ENCODE results near the gene BTBD1.

Gene BTBD1

GRCh38 chr15:82985688-82986441 is 81.2 kb downstream of the BTBD1 start, which contains the start of gene RAMAC:
RAMAC (plus strand) TSS chr15:82986210; CDS start chr15:82989019, 2,809 bp downstream.
- DNase-seq = peak; percentile 93

GRCh38 chr15:82980981-82981380 is 86.1 kb downstream of the BTBD1 start:
- DNase-seq = no peak

DNA sequence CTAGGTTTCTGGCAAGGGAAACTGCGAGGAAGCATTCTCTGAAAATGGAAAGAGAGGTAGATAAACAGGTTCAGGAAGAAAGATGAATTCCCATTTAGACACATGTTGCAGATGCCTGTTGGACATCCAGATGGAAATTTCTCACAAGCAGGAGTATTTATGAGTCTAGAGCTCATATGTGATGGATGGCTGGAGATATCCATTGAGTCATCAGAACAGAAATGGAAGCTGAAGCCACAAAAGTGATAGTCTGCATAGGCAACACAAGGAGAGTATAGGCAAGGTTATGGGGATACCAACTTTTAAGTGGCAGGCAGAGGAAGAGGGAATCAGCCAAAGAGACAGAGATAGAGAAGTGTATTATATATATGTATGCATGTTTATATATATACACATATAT is 87.3 kb downstream of the BTBD1 start:
- no peak for DNase-seq

- DNase-seq = no peak
Measured at GRCh38 chr15:82978438-82978837, 88.6 kb downstream of the BTBD1 start.

DNA sequence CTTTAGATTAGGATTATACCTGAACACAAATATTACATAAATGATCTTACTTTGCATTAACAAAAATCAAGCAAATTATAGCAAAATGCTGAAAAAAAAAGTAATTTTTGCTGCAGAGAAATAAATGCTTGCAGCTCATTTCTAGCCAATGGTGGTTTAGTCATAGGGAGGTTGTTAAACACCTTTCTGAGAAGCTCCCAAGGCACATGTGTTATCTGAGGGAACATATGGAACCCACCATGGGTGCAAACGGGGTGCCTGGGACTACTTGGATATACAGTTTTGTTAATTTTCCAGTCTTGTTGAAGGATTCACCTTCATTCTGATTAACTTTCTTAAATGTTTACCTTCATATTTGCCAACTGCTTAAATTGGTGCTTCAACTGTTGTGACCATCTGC is 90.0 kb downstream of the BTBD1 start:
- DNase-seq = no peak

DNA sequence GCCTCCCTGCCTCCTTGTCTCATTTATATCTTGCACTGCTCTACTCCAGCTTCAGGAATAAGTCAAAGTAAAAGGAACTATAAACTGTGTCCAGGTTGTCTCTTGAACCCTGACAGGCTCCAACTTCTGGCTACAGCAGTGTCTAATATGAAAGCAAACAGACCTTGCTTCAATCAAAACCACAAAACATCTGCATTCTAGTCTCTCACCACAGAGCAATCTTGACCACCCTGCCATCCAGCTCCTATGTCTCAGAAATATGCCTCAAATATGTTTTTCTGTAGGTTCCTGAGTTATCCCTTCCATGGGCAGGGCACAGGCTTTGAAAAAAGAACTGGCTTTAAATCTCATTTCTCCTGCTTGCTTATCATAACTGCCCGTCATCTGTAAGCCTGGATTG is 94.1 kb downstream of the BTBD1 start:
- DNase-seq = no peak

GRCh38 chr15:82971218-82971984 is 95.7 kb downstream of the BTBD1 start:
- no peak for DNase-seq

DNA sequence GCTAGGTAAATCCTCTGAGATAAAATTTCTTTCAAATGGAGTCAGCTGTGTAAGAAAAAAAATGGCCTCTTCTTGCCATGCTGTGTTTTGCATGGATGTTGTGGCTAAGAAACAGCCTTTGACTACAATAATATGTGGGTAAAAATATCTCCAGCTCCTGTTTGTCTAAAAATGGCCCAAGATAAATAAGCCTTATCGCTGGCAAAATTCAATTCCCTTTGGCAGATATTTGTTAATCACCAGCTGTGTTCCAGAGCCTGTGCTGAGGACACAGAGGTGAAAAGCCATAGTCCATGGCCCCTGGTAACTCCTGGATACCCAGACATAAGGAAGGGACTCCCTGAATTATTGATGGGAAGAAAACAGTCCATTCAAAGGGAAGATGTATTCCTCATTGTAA is 96.4 kb downstream of the BTBD1 start:
- no peak for DNase-seq

- no peak for DNase-seq
Measured at GRCh38 chr15:82970078-82970686, 96.9 kb downstream of the BTBD1 start.

- DNase-seq = no peak
Measured at GRCh38 chr15:82969353-82969752, 97.7 kb downstream of the BTBD1 start.

- no peak for DNase-seq
Measured at GRCh38 chr15:82968066-82968465, 99.0 kb downstream of the BTBD1 start.

DNA sequence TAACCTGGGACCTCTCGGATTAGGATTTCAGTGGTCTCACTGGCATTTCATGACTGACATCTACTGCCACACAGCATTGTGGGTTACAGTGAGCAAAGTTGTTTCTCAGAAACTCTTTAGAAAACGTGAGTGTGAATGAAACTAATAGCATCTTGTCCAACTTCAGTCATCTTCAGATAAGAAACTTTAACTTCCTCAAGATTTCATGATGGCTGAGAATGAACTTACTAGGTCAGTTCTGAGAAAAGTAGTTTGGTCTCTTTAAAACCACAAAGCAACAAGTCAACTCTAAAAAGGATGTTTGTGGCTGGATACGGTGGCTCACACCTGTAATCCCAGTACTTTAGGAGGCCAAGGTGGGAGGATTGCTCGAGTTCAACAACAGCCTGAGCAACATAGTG is 100.4 kb downstream of the BTBD1 start:
- DNase-seq = no peak
